ENCODE data around the gene DHX34.
A peak's percentile ranks its signal among the peaks of the same experiment; 100 is the strongest.

DHX34 gene

DNA sequence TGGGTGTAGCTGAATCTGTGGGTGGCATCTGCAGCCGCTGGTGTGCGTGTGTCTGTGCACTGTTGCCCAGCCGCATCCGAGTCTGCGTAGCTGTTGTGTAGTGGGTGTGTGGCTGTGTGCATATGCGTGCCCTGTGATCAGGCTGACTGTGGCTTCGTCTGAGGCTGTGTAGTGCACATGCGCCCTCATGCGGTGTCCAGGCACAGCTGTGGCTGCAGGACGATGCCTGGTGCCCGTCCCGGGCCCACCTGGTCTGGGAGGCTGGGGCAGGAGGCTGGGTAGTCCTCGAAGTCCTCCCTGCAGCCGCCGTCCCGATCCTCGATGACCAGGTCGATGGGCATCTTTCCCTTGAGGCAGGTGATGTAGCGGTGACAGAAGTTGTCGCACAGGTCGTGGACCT is 65.4 kb downstream of the DHX34 start:
- DNase-seq (ENCODE audit: low read depth), result no peak
- TF ChIP-seq, protein P1, sequence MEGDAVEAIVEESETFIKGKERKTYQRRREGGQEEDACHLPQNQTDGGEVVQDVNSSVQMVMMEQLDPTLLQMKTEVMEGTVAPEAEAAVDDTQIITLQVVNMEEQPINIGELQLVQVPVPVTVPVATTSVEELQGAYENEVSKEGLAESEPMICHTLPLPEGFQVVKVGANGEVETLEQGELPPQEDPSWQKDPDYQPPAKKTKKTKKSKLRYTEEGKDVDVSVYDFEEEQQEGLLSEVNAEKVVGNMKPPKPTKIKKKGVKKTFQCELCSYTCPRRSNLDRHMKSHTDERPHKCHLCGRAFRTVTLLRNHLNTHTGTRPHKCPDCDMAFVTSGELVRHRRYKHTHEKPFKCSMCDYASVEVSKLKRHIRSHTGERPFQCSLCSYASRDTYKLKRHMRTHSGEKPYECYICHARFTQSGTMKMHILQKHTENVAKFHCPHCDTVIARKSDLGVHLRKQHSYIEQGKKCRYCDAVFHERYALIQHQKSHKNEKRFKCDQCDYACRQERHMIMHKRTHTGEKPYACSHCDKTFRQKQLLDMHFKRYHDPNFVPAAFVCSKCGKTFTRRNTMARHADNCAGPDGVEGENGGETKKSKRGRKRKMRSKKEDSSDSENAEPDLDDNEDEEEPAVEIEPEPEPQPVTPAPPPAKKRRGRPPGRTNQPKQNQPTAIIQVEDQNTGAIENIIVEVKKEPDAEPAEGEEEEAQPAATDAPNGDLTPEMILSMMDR (conservative IDR thresholded peaks at IDR 0.05; ENCODE audit: low read depth, low read length), result peak; percentile 35
- H3K4me3 ChIP-seq (ENCODE audit: low read length), result no peak overlapping the region

DNA sequence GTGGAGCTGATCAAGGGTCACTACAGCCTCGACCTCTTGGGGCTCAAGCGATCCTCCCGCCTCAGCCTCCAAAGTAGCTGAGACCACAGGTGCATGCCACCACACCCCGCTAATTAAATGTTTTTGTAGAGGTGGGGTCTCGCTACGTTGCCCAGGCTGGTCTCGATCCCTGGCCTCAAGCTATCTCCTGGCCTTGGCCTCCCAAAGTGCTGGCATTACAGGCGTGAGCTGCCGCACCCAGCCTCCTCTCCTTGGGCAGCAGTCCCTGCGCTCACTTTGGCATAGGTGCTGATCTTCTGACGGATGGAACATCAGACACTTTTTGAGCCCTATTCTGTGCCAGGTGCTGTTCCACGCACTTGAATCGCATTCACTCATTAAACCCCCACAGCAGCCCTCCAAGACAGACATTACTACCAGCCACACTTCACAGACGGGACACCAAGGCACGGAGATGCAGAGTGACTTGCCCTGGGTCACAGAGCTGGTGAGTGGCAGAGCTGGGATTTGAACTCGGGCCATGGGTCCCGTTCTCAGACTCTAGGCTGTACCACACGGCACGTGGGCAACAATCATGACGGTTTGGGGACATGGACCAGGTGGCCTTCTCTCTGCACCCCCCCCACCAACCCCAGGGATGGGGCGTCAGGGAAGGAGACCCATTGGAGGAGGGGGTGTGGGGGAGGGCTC is 67.0 kb downstream of the DHX34 start:
- TF ChIP-seq, protein P1 (conservative IDR thresholded peaks at IDR 0.05; ENCODE audit: low read depth, low read length), result no peak
- no peak for DNase-seq (ENCODE audit: low read depth)
- H3K4me3 ChIP-seq (ENCODE audit: low read length), result no peak overlapping the region

DNA sequence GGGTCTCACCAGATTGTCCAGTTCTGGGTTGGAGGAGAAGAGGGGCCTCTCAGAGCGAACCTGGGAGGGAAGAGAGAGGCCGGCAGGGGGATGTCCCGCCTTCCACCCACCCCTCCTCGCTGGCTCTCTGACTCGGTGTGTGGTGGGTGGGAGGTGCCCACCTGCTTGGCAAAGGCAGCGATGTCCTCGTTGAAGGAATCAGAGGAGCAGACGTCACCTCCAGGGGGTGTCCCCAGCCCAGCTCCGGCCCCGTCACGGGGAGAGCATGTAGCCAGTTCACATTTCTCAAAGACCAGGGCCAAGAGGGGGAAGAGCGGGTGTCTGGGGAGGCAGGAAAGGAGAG is 67.5 kb downstream of the DHX34 start:
- TF ChIP-seq, protein P1 (conservative IDR thresholded peaks at IDR 0.05; ENCODE audit: low read depth, low read length), result no peak
- no peak for DNase-seq (ENCODE audit: low read depth)
- H3K4me3 ChIP-seq (ENCODE audit: low read length), result no peak overlapping the region

DNA sequence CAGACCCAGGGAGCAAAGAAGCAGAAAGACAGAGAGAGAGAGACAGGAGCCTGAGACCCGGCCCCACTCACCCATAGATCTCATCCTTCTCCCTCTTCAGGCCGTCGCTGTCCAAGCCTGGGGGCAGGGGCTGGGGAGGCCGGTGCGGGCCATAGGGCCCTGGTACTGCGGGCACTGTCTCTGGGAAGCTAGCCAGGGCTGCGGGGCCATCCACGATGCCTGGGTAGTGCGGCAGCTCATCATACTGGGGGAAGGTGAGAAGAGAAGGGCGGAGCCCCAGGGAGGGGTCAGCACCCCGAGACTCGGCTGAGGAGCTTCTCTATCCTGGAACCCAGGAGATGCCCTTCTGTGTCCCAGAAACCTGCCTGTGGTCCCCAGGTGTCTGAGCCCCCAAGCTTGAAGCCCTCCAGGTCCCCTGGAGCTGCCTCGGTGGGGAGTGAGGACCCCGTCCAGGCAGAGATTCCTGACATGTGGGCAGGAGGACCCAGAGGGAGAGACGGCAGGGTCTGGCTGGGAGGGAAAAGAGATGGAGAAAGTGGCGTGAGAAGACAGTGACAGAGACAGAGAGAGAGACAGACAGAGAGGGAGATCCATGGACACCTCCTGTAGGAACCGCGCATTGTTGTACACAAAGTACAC is 68.1 kb downstream of the DHX34 start:
- TF ChIP-seq, protein P1 (conservative IDR thresholded peaks at IDR 0.05; ENCODE audit: low read depth, low read length), result no peak
- no peak for DNase-seq (ENCODE audit: low read depth)
- no peak overlapping the region for H3K4me3 ChIP-seq (ENCODE audit: low read length)

DNA sequence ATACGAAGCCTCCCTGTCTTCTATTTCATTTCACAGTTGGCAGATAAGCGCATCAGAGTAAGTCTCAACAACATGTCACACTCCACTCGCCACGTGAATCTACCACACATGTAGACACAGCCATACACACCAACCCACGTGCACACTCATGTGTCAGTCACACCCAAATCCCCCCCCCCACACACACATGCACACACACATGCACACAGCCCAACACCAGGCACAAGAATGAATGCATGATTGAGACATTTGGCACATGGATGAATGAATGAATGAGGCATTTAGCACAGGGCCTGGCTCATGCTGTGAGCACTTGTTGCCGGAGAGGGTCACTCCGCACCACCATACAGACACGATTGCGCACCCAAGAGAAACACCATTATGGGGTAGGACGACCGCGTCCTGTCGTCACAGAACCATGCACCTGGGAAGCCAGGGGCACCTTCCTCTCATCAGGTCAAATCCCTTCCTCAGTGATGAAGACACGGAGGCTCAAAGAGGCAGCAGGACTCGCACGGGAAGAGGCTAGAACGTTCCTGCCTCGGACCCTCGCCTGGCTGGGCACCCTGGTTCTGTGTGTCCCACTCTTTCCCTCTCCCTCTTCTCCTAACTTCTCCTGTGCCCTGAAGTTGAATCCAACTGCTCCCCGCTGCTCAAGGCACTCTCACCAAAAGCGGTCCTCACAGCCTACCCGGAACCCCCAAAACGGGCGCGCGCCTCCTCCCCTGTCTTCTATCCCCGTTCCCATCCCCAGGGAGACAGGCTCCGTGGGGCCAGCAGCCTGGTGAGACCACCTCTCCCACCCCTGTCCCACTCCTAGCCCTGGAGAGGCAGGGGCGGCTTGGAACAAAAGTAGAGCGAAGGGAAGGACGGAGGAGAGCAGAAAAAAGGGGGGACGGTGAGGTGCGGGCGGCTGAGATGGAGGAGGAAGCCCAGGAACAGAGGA is 68.9 kb downstream of the DHX34 start:
- TF ChIP-seq, protein P1 (conservative IDR thresholded peaks at IDR 0.05; ENCODE audit: low read depth, low read length), result no peak
- DNase-seq (ENCODE audit: low read depth), result no peak
- no peak overlapping the region for H3K4me3 ChIP-seq (ENCODE audit: low read length)

DNA sequence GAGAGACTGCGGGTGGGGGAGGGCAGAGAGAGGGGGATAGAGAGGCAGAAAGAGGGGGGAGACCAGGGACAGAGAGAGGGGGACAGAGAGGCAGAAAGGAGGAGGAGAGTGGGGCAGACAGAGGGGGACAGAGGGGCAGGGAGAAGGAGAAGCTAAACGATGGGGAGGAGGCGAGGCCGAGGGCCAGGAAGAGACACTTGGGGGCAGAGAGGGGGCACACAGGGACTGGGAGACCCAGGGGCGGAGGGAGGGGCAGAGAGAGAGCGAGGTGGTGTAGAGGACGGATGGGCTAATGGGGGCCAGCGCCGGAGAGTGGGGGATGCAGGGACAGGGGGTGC is 69.5 kb downstream of the DHX34 start:
- no peak for DNase-seq (ENCODE audit: low read depth)
- TF ChIP-seq, protein P1 (conservative IDR thresholded peaks at IDR 0.05; ENCODE audit: low read depth, low read length), result no peak
- no peak overlapping the region for H3K4me3 ChIP-seq (ENCODE audit: low read length)
